NCI-H82 (cell line): ENCODE measurements around the gene PFAS.
A peak's percentile ranks its signal among the peaks of the same experiment; 100 is the strongest.

Source experiments
- DNase-seq: peaks from one replicate; lab custom pipeline; 2025; lab: John Stamatoyannopoulos, UW

Gene PFAS

DNA sequence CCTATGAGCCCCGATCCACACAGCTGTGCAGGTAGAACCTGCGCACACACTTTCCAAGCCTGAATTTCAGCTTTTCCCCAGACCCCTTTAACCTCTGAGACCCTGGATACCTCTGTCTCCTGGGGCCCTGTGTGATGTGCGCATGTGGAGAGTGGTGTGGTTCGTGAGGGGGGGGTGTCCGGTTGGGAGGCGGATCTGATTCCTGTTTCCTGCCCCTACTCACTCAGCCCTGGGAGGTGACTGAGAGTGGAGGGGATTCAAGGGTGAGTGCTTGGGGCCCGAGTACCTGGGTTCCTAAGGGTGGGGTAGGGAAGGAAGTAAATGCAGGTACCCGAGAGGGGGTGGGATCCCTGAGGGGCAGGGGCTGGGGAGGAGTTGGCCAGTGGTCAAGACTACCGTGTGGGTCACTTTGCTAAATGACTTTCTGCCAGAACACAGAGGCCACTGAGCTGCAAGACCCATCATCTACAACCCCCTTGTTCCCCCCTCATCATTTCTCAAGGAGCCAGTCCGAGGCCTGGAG is 61.6 kb downstream of the PFAS start:
- no peak for DNase-seq

DNA sequence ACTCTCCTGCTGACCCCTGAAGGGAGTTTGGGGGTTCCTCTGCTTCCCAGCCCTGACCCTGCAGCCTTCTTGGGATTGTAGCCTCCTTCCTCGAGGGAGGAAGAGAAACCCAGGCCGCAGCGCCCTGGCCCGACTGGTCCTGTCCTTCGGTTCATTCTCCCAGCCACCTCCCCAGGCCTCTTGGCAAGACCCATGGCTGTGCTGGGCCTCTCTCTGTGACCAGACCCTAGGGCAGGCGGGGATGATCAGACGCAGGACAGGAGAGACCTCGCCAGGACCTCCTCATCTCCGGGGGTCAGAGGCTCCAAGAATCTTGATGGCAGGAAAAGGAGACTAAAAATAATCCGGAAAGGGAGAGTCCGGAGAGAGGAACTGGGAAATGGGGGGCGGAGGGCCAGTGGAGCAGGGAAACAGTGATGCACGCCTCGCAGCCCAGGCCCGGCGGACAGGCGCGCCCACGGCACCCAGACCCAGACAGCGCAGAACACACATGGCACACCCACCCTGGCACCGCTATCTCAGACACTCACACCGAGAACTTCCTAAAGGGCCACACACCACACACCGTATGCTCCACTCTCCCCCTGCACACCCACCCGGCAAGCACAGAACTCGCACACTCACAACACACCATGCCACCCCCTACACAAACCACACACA is 62.2 kb downstream of the PFAS start:
- no peak for DNase-seq

DNA sequence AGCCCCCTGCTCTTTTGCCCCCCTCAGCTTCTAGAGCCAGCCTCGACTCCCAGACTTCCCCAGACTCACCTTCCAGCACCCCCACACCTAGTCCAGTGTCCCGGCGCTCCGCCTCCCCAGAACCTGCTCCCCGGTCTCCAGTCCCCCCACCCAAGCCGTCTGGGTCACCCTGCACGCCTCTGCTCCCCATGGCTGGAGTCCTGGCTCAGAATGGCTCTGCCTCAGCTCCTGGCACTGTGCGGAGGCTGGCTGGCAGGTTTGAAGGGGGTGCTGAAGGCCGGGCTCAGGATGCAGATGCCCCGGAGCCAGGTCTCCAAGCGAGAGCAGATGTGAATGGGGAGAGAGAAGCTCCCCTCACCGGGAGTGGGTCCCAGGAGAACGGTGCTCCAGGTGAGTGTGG is 63.2 kb downstream of the PFAS start:
- DNase-seq, result no peak

DNA sequence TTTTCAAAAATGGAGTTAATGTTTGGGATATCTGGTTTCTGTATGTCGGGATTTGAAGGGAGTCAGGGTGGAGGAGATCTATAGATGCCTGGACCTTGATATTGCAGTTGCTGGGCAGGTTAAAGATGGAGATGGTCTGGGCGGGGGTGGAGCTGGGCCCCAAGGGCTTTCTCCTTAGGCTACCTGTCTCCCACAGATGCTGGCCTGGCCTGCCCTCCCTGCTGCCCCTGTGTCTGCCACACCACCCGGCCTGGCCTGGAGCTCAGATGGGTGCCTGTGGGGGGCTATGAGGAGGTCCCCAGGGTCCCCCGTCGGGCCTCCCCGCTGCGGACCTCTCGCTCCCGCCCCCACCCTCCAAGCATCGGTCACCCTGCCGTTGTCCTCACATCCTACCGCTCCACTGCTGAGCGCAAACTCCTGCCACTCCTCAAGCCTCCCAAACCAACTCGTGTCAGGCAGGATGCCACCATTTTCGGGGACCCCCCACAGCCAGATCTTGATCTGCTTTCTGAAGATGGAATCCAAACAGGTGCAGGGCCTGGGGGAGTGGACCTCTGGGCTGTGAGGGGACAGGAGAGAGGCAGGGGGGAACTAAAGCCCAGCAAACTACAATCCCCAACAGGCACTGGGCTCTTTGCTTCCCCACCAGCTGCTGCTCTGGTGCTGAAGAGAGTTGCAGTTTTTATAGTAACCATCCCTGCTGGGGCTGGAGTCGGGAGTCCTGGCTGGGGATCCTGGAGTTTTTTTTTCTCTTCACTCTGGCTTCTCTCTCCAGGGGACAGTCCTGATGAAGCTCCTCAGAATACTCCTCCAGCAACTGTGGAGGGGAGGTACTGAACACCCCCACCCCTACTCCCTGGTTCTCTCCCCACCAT is 63.9 kb downstream of the PFAS start:
- peak; percentile 44 for DNase-seq

DNA sequence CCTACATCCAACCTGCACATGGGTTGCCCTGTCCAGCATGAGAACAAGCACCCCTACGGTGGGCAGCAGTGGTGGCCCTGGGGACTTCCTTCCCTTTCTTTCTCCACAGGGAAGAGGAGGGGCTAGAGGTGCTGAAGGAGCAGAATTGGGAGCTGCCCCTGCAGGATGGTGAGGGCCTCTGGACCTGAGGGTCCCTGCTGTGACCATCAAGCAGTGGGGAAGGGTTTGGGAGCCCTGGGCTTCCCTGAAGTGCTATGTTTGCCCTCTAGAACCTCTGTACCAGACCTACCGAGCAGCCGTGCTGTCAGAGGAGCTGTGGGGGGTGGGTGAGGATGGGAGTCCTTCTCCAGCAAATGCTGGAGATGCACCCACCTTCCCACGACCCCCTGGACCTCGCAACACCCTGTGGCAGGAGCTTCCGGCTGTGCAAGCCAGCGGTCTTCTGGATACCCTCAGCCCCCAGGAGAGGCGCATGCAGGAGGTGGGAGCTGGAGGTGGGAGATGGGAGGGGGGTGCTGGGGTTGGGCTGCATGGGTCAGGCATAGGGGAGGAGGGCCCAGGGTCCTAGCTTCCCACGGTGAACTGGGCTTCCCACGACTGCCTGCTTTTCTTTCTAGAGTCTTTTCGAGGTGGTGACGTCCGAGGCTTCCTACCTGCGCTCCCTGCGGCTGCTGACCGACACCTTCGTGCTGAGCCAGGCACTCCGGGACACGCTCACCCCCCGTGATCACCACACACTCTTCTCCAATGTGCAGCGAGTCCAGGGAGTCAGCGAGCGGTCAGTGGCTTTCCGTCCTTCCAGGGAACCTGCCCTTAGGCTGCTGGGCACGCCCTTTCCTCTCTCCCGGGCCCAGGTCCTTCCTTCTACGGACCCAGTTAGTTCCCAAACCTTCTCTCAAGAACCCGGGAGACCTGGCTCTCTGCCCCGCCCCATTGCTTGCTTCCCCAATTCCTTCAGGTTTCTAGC is 66.0 kb downstream of the PFAS start:
- DNase-seq, result no peak

DNA sequence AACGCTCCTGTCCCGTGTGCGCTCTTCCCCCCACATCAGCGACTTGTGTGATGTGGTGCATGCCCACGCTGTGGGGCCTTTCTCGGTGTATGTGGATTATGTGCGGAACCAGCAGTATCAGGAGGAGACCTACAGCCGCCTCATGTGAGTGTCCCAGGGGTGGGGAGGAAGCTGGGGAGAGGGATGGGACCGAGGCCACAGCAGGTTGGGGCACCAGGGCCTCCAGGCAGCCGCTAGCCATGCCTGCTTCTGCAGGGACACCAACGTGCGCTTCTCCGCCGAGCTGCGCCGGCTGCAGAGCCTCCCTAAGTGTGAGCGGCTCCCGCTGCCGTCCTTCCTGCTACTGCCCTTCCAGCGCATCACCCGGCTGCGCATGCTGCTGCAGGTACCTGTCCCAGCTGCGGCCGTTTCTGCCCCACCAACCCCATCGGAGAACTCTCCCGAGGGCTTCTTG is 66.7 kb downstream of the PFAS start:
- DNase-seq, result no peak

DNA sequence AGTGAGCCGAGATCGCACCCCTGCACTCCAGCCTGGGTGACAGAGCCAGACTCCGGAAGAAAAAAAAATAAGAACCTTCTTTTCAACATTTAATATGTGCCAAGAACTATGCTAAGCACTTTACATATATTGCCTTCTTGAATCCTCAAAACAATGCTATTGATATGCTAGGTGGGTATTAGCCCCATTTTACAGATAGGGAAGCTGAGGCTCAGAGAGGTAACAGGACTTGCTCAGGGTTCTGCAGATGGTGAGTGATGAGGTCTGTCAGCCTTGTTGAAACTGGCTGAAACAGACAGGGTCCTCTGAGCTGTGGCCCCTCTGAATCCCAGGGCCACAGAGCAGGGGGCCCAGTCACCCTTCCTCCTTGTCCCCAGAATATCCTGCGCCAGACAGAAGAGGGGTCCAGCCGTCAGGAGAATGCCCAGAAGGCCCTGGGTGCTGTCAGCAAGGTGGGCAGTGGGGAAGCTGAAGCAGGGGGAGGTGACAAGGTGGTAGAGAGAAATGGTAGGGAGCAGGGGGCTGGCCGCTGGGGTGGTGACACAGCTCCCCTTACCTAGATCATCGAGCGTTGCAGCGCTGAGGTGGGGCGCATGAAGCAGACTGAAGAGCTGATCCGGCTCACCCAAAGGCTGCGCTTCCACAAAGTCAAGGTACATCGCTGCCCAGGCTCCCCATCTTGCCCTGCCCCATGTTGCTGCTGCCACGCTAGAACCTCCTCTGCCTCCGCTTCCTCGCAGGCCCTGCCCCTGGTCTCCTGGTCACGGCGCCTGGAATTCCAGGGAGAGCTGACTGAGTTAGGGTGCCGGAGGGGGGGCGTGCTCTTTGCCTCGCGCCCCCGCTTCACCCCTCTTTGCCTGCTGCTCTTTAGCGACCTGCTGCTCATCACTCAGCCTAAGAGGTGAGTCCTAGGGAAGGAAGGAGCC is 69.2 kb downstream of the PFAS start:
- DNase-seq, result no peak
